ENCODE results near the gene RAD51. TPM values are rescaled to one million over a fixed set of nuclear protein-coding genes. Genes with fewer than 3 reads are reported as not detected.

Gene RAD51
- total and polyA plus RNA-seq, 9 of the 15 experiments (the other 6 are each of a cell fraction or from before 2014, with no cell fraction given): 16.0 to 63.8 (median 34.6) TPM

- no peaks in the 10 kb centered on the region for H3K27me3 ChIP-seq (ENCODE audit: control insufficient read depth in 2 of 2, insufficient read depth in 2 of 2, low read length in 2 of 2)
- intact Hi-C loops (cut with micrococcal nuclease) (no loop called here), in situ Hi-C loops (cut with MboI) (no loop called here)
- ChIA-PET POLR2A (interaction anchor here (0.7 to 2.6 kb wide), 5 partner anchors 10 to 53 kb away, joined by 3 to 9 read pairs (median 4); no protein-coding TSS in a partner anchor), CTCF (ENCODE audit: low intra/inter-chr PET ratio) (no interaction called here)
- no peak overlapping the region; a peak in 1 of 4 replicates for H3K9ac ChIP-seq (ENCODE audit: insufficient read depth in 1 of 2, low read depth in 2 of 2, low read length in 2 of 2)
- no peaks in the 10 kb centered on the region for H4K20me1 ChIP-seq (replicated peaks; ENCODE audit: control insufficient read depth, insufficient read depth, low read length)
- DNase-seq (ENCODE audit: extremely low read depth in 1 of 4, low spot score in 3 of 4) (no peak), ATAC-seq (no peak), FAIRE-seq (no peak)
- H3K9me3 ChIP-seq (replicated peaks; ENCODE audit: control insufficient read depth, insufficient read depth, low read depth, low read length): no peaks in the 10 kb centered on the region
- BruUV-seq (replicated peaks): no TSS peak
- H3K4me3 ChIP-seq: no peak overlapping the region
- H3K4me1 ChIP-seq (replicated peaks in 1 of 2; ENCODE audit: control insufficient read depth in 2 of 2, insufficient read depth in 2 of 2, low read length in 2 of 2): no peaks in the 10 kb centered on the region
- WGBS (ENCODE audit: insufficient coverage, low coverage, missing lambda C conversion rate): 98% methylated on average over 3 of the region's 3 CpGs
- H3K79me2 ChIP-seq (ENCODE audit: control insufficient read depth, insufficient read depth, low read length): no peaks in the 10 kb centered on the region
- H2AFZ ChIP-seq (ENCODE audit: low read depth, low read length): no peak overlapping the region
- peaks cover 91% of the 10 kb centered on the region for H3K36me3 ChIP-seq (ENCODE audit: control insufficient read depth, insufficient read depth, low read length)
- no peak overlapping the region for H3K27ac ChIP-seq (ENCODE audit: extremely low read depth, low read depth, low read length)
- H3K4me2 ChIP-seq (ENCODE audit: insufficient read depth, low read length): no peak overlapping the region
- H3K9me1 ChIP-seq (ENCODE audit: control insufficient read depth, insufficient read depth, low read length): no peaks in the 10 kb centered on the region
- TF ChIP-seq SUPT5H (IDR thresholded peaks at IDR 0.05) (0 out of 2 replicates have a peak, but pooled peaks have one; percentile 3), PHB2 (IDR thresholded peaks at IDR 0.05; ENCODE audit: low read depth) (no peak), YY1 (IDR thresholded peaks at IDR 0.05; ENCODE audit: borderline replicate concordance in 1 of 3, control insufficient read depth in 1 of 3, extremely low read depth in 1 of 3, insufficient read depth in 3 of 3, insufficient read length in 1 of 3, insufficient replicate concordance in 2 of 3, low read depth in 1 of 3, low read length in 2 of 3) (no peak)
Observed at GRCh38 chr15:40737048-40737447, 42.1 kb downstream of the RAD51 start.

DNA sequence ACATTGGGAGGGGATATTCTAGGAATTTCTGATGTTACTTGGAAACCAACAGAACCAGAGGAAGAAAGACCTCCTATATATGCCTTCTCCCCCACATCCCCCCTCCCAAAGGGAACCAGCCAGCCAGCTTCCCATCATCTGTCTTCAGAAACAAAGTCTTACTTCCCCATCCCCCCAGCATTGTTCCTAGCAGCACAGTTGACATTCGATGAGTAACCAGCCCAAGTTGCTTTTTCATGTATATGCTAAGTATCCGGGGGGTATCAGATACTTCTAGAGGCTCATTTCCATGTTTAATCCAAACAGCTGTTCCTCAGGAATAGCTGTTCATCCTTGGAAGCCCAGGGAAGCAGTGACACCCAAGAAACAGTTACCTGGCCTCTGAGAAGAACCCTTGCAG is 44.1 kb downstream of the RAD51 start:
- Histone ChIP-seq H3K4me3 (no peak overlapping the region), H4K20me1 (replicated peaks; ENCODE audit: control insufficient read depth, insufficient read depth, low read length) (no peaks in the 10 kb centered on the region), H3K79me2 (ENCODE audit: control insufficient read depth, insufficient read depth, low read length) (peaks cover 2% of the 10 kb centered on the region; the same call in 1 of the 3 replicates), H3K36me3 (ENCODE audit: control insufficient read depth, insufficient read depth, low read length) (peaks cover 95% of the 10 kb centered on the region), H3K9ac (ENCODE audit: insufficient read depth in 1 of 2, low read depth in 2 of 2, low read length in 2 of 2) (no peak overlapping the region), H3K9me3 (replicated peaks; ENCODE audit: control insufficient read depth, insufficient read depth, low read depth, low read length) (no peaks in the 10 kb centered on the region), H2AFZ (ENCODE audit: low read depth, low read length) (no peak overlapping the region), H3K9me1 (ENCODE audit: control insufficient read depth, insufficient read depth, low read length) (no peaks in the 10 kb centered on the region), H3K4me1 (replicated peaks in 1 of 2; ENCODE audit: control insufficient read depth in 2 of 2, insufficient read depth in 2 of 2, low read length in 2 of 2) (peaks cover 3 to 8% of the 10 kb centered on the region in 2 experiments; a peak in 4 of 5 replicates), H3K27ac (ENCODE audit: extremely low read depth, low read depth, low read length) (no peak overlapping the region), H3K4me2 (ENCODE audit: insufficient read depth, low read length) (no peak overlapping the region), H3K27me3 (ENCODE audit: control insufficient read depth in 2 of 2, insufficient read depth in 2 of 2, low read length in 2 of 2) (no peaks in the 10 kb centered on the region)
- no peak for ATAC-seq
- CTCF ChIA-PET (ENCODE audit: low intra/inter-chr PET ratio): no interaction called here
- no peak for FAIRE-seq
- intact Hi-C loops (cut with micrococcal nuclease) (no loop called here), in situ Hi-C loops (cut with MboI) (no loop called here)
- TF ChIP-seq ESRRB (CRISPR knock-in tag; IDR thresholded peaks at IDR 0.05; ENCODE audit: borderline replicate concordance): no peak
- peak; percentile 11; the same call in 1 of the 2 replicates for TF ChIP-seq POLR2AphosphoS5 (IDR thresholded peaks at IDR 0.05; ENCODE audit: control insufficient read depth, insufficient read depth, low read depth, low read length)
- no peak for TF ChIP-seq DACH1 (IDR thresholded peaks at IDR 0.05; ENCODE audit: partially characterized antibody)
- no peak for DNase-seq (ENCODE audit: extremely low read depth in 1 of 4, low spot score in 3 of 4)
- BruUV-seq (replicated peaks): no TSS peak
- WGBS (ENCODE audit: insufficient coverage, low coverage, missing lambda C conversion rate): 86% methylated on average over 2 of the region's 2 CpGs
- POLR2A ChIA-PET: interaction anchor here (0.8 to 2.6 kb wide), 7 partner anchors 8 to 193 kb away, joined by 3 to 13 read pairs (median 4); partner anchors contain the start of gene GCHFR
